Panc1 (cell line): ENCODE results near the gene FTCDNL1. TPM values are rescaled to one million over a fixed set of nuclear protein-coding genes. Genes with fewer than 3 reads are reported as not detected.

Source experiments
- ATAC-seq: fragments of 200-7000 bp; cut with Tn5 transposase; 2 replicates; pipeline ENCODE4 v1.9.1; 2020; ENCODE audit warnings: mild to moderate bottlenecking, moderate library complexity
- BruUV-seq: library from RNA; stranded (reverse); fragments of 400-500 nt; replicated peaks from 2 replicates; lab custom pipeline; 2021; lab: Mats Ljungman, UMichigan
- CTCF ChIA-PET: fragments of 300-600 bp; sonication (Branson Sonifier 250); formaldehyde crosslinking; loops from one replicate; lab custom pipeline; 2022; ENCODE audit warnings: antibody characterized with exemption; lab: Charles Lee
- POLR2A ChIA-PET: fragments of 300-600 bp; sonication (Branson Sonifier 250); formaldehyde crosslinking; loops from one replicate; lab custom pipeline; 2022; ENCODE audit warnings: antibody characterized with exemption; lab: Charles Lee
- DNase-seq: peaks from one replicate; pipeline ENCODE4 v3.0.0-alpha.2; 2010; ENCODE audit warnings: low read depth, low spot score
- H3K27ac ChIP-seq: 2 replicates; pipeline ENCODE4 v1.5.1; 2011; ENCODE audit warnings: mild to moderate bottlenecking, low read length, inconsistent platforms
- H3K27me3 ChIP-seq: fragments of 200-500 bp; sonication (Bioruptor generic); 2 replicates; pipeline ENCODE4 v1.6.0; 2014; ENCODE audit warnings: low read length, inconsistent platforms; ENCODE audit not compliant: control insufficient read depth, insufficient read depth
- H3K36me3 ChIP-seq: fragments of 200-500 bp; sonication (Bioruptor generic); 2 replicates; pipeline ENCODE4 v1.5.1; 2014; ENCODE audit warnings: inconsistent platforms, mild to moderate bottlenecking, low read length, moderate library complexity; ENCODE audit not compliant: control insufficient read depth, insufficient read depth
- H3K4me1 ChIP-seq: 2 replicates; pipeline ENCODE4 v1.5.1; 2011; ENCODE audit warnings: inconsistent platforms, mild to moderate bottlenecking, low read length, moderate library complexity; ENCODE audit not compliant: control insufficient read depth, insufficient read depth
- H3K4me3 ChIP-seq, 2 experiments: 2 replicates each; pipeline ENCODE4 v1.5.1; 2011 to 2012; ENCODE audit warnings: low read depth in 2 of 2, low read length in 2 of 2, mild to moderate bottlenecking in 2 of 2, inconsistent platforms in 1 of 2, moderate library complexity in 1 of 2
- H3K9me3 ChIP-seq: fragments of 200-500 bp; sonication (Bioruptor generic); 2 replicates; pipeline ENCODE4 v1.5.1; 2014; ENCODE audit warnings: low read depth, mild to moderate bottlenecking, inconsistent platforms, low read length, moderate library complexity; ENCODE audit not compliant: control insufficient read depth, insufficient read depth
- POLR2AphosphoS5 ChIP-seq: IDR thresholded peaks from 2 replicates; pipeline ENCODE4 v1.6.1; 2012; ENCODE audit warnings: mild to moderate bottlenecking, low read depth, low read length, moderate library complexity
- SIN3A ChIP-seq: IDR thresholded peaks from 2 replicates; pipeline ENCODE4 v1.6.1; 2012; ENCODE audit warnings: low read depth, mild to moderate bottlenecking, low read length, moderate library complexity, borderline replicate concordance; ENCODE audit not compliant: insufficient read depth
- TCF7L2 ChIP-seq: IDR thresholded peaks from 2 replicates; pipeline ENCODE4 v1.6.1; 2011; ENCODE audit warnings: mild to moderate bottlenecking, low read depth, low read length, inconsistent platforms
- in situ Hi-C: cut with HindIII; loops from 2 replicates; pipeline ENCODE4 v1.10.0; 2016; ENCODE audit warnings: low sequenced_read_pairs, low pct_unique_long_range_greater_than_20kb
- intact Hi-C: fragments of 100-400 bp; cut with micrococcal nuclease; formaldehyde crosslinking; loops from one replicate; pipeline ENCODE4 v1.10.0; 2022; ENCODE audit not compliant: unreplicated experiment
- total RNA-seq: library from RNA; stranded (reverse); gene quantifications from one replicate; pipeline ENCODE4 v1.2.1, GENCODE V29; 2021; ENCODE audit not compliant: unreplicated experiment
- TF ChIP-seq, protein P1 (sequence below), 2 experiments: IDR thresholded peaks; 2 replicates each; pipeline ENCODE4 v1.6.1; 2011 to 2012; ENCODE audit warnings: low read depth in 2 of 2, control low read depth in 1 of 2, low read length in 1 of 2, mild to moderate bottlenecking in 1 of 2, moderate library complexity in 1 of 2; ENCODE audit not compliant: insufficient read depth in 1 of 2
- TF ChIP-seq, protein P2 (sequence below): fragments of 450-650 bp; IDR thresholded peaks from 2 replicates; pipeline ENCODE4 v1.5.1; 2017; ENCODE audit warnings: mild to moderate bottlenecking

FTCDNL1 gene
- total RNA-seq, 1 experiment from 2014 or later: 2.8 TPM

DNA sequence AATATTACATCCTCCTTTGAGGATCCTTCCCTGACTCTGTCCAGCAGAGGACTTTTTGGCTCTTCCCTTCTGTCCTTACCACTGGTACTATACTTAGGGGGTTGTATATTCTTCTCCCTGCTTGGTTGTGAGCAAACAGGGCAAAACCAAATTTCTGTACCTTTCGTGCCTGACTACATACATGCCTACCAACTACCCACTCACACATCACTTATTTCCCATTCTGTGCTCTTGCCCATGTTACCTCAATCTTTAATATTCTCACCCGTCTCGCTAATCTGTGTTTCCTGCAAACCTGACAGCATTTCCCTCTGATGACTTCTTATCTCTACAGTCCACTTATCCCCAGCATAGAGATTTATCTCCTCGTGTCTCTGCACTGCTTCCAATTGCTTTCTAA lies 58.6 kb downstream of the FTCDNL1 start:
- in situ Hi-C loops (no loop called here), intact Hi-C loops (no loop called here)
- DNase-seq (no peak), ATAC-seq (no peak)
- Histone ChIP-seq H3K27me3 (peaks cover 4% of the 10 kb centered on the region; the same call in 1 of the 2 replicates), H3K4me1 (no peaks in the 10 kb centered on the region), H3K36me3 (no peaks in the 10 kb centered on the region), H3K27ac (no peak overlapping the region), H3K4me3 (no peak overlapping the region), H3K9me3 (no peaks in the 10 kb centered on the region)
- BruUV-seq: no TSS peak
- ChIA-PET POLR2A (no interaction called here), CTCF (no interaction called here)
- no peak for TF ChIP-seq TCF7L2
- TF ChIP-seq, protein P1, sequence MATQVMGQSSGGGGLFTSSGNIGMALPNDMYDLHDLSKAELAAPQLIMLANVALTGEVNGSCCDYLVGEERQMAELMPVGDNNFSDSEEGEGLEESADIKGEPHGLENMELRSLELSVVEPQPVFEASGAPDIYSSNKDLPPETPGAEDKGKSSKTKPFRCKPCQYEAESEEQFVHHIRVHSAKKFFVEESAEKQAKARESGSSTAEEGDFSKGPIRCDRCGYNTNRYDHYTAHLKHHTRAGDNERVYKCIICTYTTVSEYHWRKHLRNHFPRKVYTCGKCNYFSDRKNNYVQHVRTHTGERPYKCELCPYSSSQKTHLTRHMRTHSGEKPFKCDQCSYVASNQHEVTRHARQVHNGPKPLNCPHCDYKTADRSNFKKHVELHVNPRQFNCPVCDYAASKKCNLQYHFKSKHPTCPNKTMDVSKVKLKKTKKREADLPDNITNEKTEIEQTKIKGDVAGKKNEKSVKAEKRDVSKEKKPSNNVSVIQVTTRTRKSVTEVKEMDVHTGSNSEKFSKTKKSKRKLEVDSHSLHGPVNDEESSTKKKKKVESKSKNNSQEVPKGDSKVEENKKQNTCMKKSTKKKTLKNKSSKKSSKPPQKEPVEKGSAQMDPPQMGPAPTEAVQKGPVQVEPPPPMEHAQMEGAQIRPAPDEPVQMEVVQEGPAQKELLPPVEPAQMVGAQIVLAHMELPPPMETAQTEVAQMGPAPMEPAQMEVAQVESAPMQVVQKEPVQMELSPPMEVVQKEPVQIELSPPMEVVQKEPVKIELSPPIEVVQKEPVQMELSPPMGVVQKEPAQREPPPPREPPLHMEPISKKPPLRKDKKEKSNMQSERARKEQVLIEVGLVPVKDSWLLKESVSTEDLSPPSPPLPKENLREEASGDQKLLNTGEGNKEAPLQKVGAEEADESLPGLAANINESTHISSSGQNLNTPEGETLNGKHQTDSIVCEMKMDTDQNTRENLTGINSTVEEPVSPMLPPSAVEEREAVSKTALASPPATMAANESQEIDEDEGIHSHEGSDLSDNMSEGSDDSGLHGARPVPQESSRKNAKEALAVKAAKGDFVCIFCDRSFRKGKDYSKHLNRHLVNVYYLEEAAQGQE (IDR thresholded peaks at IDR 0.05; ENCODE audit: insufficient read depth in 1 of 2, low read depth in 2 of 2, low read length in 1 of 2): no peak
- TF ChIP-seq, protein P2, sequence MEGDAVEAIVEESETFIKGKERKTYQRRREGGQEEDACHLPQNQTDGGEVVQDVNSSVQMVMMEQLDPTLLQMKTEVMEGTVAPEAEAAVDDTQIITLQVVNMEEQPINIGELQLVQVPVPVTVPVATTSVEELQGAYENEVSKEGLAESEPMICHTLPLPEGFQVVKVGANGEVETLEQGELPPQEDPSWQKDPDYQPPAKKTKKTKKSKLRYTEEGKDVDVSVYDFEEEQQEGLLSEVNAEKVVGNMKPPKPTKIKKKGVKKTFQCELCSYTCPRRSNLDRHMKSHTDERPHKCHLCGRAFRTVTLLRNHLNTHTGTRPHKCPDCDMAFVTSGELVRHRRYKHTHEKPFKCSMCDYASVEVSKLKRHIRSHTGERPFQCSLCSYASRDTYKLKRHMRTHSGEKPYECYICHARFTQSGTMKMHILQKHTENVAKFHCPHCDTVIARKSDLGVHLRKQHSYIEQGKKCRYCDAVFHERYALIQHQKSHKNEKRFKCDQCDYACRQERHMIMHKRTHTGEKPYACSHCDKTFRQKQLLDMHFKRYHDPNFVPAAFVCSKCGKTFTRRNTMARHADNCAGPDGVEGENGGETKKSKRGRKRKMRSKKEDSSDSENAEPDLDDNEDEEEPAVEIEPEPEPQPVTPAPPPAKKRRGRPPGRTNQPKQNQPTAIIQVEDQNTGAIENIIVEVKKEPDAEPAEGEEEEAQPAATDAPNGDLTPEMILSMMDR: no peak
- TF ChIP-seq POLR2AphosphoS5: no peak
- no peak for TF ChIP-seq SIN3A

DNA sequence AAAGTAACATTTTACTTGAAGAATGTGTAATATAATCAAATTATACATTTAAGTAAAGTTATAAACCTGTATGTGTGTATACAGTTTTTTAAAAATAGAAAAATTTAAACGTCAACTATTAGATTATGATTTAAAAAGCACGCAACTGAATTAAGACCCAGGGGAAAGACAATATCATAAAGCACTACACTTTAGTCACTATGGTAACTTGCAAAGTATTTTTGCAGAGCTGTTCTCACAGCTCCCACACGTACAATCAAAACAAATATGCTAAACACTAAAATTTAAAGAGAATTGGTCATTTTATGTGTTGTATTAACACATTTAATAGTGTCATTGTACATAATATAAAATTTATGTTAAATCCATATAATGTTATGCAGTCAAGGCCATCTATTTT lies 59.7 kb downstream of the FTCDNL1 start:
- no peaks in the 10 kb centered on the region for H3K4me1 ChIP-seq
- ATAC-seq (no peak), DNase-seq (no peak)
- H3K27ac ChIP-seq: no peak overlapping the region
- intact Hi-C loops (no loop called here), in situ Hi-C loops (no loop called here)
- CTCF ChIA-PET: no interaction called here
- H3K27me3 ChIP-seq: peaks cover 4% of the 10 kb centered on the region; the same call in 1 of the 2 replicates
- TF ChIP-seq, protein P2: no peak
- TF ChIP-seq POLR2AphosphoS5 (no peak), TCF7L2 (no peak), SIN3A (no peak)
- TF ChIP-seq, protein P1 (IDR thresholded peaks at IDR 0.05; ENCODE audit: insufficient read depth in 1 of 2, low read depth in 2 of 2, low read length in 1 of 2): no peak
- no peak overlapping the region for H3K4me3 ChIP-seq
- POLR2A ChIA-PET: no interaction called here
- H3K36me3 ChIP-seq: no peaks in the 10 kb centered on the region
- H3K9me3 ChIP-seq: no peaks in the 10 kb centered on the region
- no TSS peak for BruUV-seq
